Stimulated activated CD8-positive, alpha-beta memory T cell treated with anti-CD3 and anti-CD28 coated beads, Interleukin-15, amount 100 ng/mL, for 4 hours (primary cell): ENCODE data around the gene WDR37.
A peak's percentile ranks its signal among the peaks of the same experiment; 100 is the strongest.
"Not testable (repeated sequence)": the region's sequence is repeated elsewhere in the genome, so short reads cannot be mapped to it uniquely, and the experiment has no call there.

Experiments
- DNase-seq, 2 donors: peaks; one replicate each; pipeline ENCODE4 v3.0.0-alpha.2; 2020; ENCODE audit warnings: low read depth in 2 of 2

The WDR37 gene, protein sequence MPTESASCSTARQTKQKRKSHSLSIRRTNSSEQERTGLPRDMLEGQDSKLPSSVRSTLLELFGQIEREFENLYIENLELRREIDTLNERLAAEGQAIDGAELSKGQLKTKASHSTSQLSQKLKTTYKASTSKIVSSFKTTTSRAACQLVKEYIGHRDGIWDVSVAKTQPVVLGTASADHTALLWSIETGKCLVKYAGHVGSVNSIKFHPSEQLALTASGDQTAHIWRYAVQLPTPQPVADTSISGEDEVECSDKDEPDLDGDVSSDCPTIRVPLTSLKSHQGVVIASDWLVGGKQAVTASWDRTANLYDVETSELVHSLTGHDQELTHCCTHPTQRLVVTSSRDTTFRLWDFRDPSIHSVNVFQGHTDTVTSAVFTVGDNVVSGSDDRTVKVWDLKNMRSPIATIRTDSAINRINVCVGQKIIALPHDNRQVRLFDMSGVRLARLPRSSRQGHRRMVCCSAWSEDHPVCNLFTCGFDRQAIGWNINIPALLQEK

DNA sequence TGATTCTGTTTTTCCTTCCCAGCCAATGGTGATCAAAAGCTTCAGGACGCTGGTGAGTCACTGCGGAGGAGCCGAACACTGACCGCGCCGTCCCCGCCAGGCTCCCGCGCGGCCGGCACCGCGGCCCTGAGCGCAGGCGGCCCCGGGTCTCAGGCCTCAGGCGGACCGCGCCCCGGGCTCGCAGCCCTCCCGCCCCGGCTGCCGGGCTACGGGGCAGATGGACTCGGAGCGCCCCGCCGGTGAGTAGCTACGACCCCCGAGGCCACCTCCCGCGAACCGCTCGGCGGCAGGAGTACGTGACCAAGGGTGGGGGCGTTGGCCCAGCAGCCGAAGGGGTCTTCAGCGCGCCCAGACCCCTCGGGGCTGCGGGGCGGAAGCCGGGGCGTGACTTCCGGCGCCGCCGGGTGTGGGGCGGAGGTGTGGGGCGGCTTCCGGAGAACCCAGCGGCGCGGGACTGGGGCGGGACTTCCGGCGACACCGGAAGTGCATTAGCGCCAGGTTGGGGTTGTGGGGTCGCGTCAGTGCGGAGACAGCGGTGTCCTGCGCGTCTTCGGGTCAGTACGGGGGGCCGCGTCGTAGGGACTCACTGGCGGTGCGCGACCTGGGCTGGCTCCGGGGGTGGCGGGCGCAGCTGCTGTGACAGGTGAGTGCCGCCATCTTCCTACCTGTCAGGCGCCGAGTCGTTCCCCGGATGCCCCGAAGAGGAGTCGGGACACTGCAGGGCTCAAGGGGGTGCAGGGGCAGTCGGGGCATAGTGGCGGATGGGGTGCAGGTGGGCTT lies at the start of gene WDR37:
Gene WDR37 (plus strand): TSS at position 60 of the 780 bp plus-strand sequence. CDS start 15,771 bp downstream, outside the sequence.
- DNase-seq: peak; percentile 78 to 81

DNA sequence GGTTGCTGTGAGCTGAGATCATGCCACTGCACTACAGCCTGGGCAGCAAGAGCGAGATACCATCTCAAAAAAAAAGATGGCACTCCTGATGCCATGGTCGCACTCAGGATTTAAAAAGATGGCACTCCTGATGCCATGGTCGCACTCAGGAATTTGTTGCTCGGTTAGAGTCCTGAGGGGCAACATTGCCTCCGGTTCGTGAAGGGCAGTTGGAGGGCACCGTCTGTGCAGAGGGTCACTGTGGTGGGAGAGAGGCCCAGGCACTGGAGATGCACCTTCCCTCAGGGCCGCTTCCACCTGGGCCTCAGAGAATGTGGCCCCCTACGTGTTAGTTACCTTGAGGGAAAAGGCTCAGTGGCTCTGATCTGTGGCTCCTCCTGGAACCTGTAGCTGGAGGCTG lies 49.6 kb upstream of the WDR37 start:
- no peak for DNase-seq

DNA sequence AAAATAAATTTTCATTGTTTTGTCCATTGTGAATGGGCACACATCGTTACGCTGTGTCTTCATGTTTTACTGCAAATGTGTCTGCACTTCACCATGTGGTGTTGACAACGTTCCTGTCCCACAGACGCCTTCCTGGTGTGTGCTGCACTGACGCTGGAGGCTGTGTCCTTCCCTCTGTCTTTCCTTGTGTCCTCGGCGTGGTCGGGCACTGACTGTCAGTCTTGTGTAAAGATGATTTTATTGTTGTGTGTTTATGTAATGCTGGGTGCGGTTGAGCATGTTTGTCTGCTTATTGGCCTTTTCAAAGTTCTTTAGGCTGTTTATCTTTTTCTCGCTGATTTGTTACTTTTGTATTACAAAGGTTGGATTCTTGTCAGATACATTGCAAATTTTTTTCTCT lies 48.6 kb upstream of the WDR37 start:
- DNase-seq: no peak

DNA sequence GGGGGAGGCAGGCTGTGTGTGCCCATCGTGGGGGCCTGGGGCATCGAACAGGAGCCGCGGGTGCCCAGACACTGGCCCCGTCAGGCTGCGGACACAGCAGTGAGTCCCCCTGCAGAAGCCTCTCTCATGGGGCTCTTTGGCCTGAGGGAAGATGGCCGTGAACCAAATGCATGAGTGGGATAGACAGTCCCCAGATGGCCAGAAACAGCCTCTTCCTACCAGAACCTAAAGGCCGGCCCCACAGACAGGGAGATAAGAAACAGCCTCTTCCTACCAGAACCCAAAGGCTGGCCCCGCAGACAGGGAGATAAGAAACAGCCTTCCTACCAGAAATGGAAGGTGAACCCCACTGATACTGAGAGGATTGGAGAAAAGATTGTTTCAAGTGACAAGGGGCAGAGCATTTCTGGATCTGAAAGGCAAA lies 47.1 kb upstream of the WDR37 start:
- no peak for DNase-seq

DNA sequence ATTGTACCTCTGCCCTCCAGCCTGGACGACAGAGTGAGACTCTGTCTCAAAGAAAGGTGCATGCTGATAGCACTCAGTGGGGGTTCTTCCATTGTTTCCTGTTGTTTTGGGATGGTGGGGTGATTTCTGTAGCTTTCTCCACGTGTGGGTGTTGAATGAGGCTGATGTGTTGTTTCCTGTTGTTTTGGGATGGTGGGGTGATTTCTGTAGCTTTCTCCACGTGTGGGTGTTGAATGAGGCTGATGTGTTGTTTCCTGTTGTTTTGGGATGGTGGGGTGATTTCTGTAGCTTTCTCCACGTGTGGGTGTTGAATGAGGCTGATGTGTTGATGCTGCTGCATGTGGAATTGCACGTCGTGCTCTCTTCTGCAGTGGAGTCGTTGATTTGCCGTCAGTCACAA lies 46.2 kb upstream of the WDR37 start:
- DNase-seq: not testable (repeated sequence)

DNA sequence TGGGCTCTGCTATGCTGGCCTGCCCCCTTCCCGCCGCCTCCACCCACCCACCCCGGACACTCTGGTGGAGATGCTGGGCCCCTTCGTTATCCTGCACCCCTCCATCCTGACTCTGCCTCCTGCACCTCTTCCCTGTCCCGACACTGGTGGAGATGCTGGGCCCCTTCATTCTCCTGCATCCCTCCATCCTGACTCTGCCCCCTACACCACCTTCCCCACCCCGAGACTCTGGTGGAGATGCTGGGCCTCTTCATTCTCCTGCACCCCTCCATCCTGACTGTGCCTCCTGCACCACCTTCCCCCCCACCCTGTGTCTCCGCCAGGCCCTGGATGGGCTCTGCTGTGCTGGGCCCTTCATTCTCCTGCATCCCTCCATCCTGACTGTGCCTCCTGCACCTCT lies 45.5 kb upstream of the WDR37 start:
- no peak for DNase-seq

DNA sequence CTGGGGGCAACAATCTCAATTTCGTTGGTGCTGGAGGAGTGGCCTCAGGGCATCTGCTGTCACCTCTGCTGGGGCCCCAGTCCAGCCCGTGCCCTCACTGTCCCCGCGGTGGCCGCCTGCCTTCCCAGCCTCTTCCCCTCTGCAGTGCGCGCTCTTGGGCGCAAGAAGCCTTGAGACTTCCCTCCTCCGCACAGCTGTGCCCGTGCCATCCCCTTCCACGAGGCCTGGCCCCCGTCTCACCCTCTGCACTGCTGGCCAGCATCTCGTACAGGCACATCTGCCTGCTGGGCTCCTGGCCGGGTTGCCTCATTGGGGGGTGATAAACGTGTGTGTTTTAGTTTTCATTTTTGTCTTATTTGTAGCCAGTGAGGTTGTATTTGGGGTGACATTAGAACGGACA lies 44.5 kb upstream of the WDR37 start:
- no peak for DNase-seq

DNA sequence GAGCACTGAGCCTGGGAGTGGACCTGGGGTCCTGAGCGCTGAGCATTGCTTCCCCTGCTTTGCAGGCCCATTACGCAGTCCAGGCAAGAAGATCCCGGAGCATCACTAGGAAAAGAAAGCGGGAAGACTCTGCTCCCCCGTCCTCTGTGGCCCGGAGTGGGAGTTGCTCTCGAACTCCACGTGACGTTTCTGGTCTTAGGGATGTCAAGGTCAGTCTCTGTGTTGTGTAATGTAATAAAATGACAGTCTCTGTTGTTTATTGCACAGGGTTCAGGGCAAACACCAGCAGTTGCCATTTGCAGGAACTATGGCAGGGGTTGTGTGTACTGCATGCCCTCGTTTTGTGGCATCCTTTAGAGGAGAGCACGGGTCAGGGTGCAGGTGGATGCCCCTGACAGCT lies 40.5 kb upstream of the WDR37 start:
- no peak for DNase-seq

DNA sequence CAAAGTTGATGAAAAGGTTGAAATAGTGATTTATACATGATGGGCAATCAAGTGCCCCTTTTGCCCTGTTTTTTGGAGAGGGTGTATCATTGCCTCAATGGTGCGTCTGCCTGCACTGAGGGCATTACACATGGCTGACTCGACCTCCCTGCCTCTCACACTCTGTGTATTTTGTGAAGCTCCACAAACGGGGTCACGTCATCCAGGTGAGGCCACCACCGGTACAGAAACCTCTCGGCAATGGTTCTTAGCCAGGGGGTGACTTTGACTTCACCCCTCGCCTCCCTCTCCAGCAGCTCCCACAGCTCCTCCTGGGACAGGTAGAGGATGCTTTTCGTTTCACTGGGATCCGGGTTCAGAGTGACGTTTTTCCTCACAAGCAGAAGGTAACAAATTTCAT lies 36.8 kb upstream of the WDR37 start:
- DNase-seq: no peak

DNA sequence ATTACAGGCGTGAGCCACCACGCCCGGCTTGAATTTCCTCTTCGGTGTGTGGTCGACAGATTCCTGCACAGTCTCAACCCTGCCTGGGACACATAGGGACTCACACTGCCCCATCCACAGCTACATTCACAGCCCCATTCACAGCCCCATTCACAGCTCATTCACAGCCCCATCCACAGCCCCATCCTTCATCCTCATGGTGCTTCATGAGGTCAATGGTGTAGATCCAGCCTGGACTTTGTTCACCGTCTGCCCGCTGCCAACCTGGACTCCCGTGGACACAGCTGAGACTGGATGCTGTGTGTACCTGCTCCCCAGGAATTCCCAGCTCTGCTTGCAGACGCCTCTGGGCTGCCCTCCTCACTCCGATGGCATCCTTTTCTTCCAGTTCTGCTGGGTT lies 35.7 kb upstream of the WDR37 start:
- DNase-seq: no peak

DNA sequence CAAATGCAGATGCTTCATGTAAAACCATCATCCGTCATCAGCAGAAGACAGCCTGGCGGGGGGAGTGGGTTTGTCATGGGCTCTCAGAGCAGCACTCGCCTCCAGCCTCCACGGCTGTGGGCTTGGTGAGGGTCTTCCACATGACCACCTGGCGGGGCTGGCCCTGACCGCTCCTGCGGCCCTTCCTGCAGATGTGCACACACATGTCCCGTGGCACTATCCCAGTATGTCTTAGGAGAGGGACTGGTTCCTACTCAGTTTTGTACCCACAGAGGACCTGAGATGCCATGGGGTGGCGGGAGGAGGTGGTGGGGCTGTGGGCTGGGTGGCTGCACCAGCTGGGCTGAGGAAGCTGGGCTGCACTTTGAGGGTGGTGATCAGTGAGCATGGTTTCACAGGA lies 35.2 kb upstream of the WDR37 start:
- no peak for DNase-seq

DNA sequence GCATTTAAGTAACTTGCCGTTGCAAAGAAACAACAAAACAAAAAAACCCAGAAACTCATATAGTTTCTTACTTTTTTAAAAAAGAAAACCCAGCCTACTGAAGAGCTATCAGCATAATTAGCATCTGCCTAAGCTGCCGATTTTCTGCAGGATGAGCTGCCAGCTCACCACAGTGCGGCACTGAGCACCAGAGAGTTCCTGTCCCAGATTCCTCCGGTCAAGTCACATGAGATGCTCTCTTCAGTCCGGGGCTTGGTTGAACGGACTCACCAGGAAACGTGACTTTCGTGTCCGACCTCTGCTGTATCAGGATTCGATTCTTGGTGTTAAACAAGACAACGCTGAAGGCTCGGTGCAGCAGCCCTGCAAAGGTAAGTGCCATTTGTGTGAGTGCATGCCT lies 33.8 kb upstream of the WDR37 start:
- no peak for DNase-seq

DNA sequence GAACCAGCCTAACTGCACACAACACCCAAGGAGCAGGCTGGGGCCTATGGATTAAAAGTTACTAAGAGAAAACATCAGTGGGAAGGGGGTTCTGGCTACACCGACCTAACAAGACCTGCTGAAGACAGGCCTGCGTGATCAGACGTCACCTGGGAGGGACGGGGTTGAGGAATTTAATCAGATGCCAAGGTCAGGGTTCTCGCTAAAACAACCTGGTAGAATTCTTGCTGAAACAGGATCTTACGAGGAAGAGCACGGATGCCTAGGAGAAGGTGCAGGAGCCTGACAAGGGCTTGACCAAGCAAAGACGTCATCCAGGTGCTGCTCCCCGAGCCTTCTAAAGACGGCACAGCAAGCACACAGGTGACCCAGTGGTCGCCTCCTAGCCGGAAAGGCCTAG lies 32.1 kb upstream of the WDR37 start:
- DNase-seq: no peak

DNA sequence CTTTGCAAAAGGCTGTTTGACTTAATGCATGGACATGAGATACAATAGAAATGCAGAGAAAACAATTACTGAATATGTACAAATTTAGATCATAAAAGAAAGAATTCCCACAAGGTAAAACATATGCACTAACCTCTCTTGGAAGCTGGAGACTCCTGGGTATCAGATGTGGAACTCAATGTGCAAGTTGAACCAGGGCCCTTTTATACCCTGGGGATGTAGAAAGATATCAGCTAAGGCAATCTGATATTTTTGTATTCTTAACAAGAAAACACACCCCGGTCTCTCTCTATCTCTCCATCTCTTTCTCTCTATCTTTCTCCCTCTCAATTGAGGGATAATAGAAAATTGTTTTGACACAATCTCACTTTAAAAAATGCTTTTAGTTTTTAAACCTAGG lies 30.5 kb upstream of the WDR37 start, which contains the start of gene IDI2:
Gene IDI2 (minus strand): TSS at position 177 of the 400 bp plus-strand sequence. CDS start 1,136 bp downstream, outside the sequence.
- DNase-seq: no peak

DNA sequence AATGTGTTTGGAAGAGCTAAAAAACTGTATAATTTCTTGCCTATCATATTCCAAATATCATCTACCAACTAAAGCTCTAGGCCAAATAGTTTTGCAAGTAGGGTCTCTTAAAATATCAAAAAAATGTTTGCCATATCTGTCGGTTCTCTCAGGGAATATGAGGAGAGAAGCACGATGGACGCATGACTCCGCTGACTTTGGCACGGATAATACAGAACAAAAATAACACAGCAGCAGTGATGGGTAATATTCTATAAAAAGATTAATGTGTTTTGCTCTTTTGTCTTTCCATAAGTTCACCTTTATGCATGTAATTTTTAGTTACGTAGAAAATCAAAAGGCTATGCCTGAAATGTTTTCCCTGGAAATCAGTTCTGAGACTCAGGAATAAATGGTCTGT lies 29.6 kb upstream of the WDR37 start:
- DNase-seq: no peak

DNA sequence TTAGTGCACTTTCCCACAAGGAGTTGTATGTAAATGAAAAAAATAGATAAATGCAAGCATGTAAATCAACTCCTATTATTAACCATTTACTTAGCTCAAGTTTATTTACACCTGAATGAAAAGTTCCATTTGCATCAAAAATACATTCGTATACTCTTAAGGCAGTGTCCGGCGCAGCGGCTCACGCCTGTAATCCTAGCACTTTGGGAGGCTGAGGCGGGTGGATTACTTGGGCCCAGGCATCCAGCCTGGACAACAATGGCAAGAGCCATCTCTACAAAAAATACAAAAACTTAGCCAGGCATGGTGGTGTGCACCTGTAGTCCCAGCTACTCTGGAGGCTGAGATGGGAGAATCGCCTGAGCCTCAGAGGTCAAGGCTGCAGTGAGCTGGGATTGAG lies 26.3 kb upstream of the WDR37 start:
- DNase-seq: no peak

DNA sequence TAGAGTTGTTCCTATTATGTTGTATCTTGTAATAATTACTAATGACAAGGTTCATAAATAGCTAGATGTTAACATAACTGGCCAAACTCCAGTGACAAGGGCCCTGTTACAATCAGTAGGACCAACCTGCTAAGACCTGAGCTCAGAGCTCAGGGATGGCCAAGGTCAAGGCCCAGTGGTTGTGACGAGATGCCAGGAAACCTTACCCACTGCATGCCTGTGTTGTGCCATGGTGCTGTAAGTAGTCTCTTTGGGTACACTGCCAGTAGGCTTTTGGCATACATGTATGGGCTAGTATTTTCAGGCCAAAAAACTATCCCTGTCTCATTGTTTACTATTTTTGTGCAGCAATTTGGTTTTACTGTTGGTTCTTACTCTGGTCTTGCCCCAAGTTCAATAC lies 22.6 kb upstream of the WDR37 start:
- DNase-seq: no peak

DNA sequence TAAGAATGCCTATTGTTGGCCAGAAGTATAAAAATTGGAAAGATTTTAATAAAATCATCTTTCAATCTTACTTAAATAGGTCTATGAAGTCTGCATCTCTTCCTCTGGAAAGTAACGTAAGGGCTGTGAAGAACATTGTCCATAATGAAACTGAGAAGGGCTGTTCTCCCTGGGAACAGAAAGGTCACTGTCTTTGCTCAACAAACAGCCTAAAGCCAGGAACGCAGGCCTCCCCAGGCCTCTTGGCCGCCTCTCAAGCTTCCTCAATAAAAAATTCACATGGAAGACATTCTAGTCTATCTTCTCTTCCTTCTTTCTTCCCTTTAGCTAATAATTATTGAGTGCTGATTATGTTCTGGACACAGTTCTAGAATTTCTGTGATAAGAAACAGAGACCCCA lies 21.4 kb upstream of the WDR37 start:
- DNase-seq: no peak

DNA sequence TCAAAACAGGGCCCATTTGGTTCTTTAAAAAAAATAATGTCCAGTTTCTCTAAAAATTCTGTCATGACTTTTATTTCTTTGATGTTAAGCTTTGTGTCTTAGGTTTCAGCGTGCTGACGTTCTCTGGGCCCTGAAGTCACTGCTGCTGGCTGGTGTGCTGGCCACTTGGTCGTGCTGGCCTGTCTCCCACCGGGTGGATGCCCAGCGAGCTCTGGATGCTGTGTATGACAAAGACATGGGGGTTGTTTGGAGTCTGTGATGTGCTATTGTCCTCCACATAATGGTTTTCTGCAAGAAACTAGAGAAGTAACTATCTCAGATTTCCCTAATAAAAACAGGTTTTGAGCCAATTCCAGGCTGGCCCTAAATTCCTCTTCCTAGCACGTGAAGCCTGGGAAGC lies 21.0 kb upstream of the WDR37 start:
- no peak for DNase-seq

DNA sequence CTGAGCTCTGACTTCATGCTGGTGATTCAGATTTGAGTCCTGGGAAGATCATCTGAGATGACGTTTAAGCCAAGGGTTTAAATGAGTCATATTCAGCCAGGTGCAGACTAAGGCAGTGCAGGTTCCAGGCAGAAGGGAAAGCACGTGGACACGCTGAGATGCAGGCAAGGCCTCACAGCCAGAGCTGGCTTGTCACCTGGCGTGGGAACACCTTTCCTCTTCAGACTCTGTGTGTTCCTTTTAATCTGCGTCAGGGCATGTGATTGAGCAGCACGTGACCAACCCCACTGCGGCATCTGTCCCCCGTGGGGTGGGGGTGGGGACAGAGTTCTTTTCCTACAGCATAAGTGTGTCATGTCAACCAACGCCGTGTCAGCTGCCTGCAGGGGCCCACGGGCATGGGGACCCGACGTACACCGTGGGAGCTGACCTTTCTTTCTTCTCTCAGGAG lies 19.8 kb upstream of the WDR37 start:
- no peak for DNase-seq

DNA sequence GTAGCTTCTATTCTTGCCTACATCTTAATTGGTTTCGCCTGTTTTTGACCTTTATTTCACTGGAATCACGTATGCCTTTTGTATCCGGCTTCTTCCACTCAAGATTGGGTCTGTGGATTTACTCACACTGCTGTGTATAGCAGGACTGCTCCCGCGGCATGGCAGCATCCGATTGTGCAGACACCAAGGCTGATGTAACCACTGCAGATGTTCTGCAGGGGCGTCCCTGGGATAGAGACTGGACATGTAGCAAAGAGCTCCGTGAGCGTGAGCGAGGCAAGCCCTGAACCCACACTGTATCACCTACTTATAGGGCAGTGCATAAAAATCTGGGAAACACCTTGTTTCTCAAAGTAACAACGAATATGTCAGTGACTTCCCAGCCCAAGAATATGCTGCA lies 19.1 kb upstream of the WDR37 start:
- no peak for DNase-seq

DNA sequence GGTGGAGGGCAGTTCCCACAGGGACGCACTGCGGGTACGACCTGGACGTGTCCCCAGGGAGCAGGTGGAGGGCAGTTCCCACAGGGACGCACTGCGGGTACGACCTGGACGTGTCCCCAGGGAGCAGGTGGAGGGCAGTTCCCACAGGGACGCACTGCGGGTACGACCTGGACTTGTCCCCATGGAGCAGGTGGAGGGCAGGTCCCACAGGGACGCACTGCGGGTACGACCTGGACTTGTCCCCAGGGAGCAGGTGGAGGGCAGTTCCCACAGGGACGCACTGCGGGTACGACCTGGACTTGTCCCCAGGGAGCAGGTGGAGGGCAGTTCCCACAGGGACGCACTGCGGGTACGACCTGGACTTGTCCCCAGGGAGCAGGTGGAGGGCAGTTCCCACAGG lies 17.4 kb upstream of the WDR37 start:
- not testable (repeated sequence) for DNase-seq

DNA sequence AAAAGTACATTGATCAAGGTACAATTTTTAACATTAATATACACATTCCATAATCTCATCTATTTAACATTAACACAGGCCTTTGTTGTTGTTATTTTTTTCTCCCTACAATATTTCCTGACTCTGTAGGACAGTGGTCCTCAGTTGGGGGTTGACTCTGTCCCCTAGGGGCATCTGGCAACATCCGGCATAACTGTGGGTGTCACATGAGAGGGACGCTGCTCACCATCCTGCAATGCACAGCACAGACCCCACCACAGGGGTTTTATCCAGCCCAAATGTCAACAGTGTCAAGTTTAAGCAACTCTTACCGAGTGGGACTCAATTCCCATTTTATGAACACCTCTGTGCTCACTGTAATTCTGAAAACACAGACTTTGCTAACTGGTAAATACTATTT lies 16.1 kb upstream of the WDR37 start:
- no peak for DNase-seq
